Glomerular visceral epithelial cell (primary cell): ENCODE data around the gene SNX13.

Experiments used
- DNase-seq: peaks from one replicate; pipeline ENCODE4 v3.0.0-alpha.2; 2016; ENCODE audit errors: extremely low spot score

The SNX13 gene

DNA sequence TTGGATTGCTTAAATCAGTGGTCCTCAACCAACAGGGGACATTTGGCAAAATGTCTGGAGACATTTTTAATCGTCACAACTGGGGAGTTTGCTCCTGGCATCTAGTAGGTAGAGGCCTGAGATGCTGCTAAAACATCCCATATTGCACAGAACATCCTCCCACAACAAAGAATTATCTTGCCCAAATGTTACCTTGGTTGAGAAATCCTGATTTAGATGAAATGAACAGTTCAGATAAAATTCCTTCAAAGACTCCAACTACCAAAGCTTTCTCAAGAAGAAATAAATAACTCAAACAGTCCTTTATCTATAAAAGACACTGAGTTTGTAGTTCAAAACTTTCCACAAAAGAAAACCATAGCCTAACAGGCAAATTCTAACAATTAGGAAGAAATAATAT, 160.9 kb downstream of the SNX13 start:
- no peak for DNase-seq

DNA sequence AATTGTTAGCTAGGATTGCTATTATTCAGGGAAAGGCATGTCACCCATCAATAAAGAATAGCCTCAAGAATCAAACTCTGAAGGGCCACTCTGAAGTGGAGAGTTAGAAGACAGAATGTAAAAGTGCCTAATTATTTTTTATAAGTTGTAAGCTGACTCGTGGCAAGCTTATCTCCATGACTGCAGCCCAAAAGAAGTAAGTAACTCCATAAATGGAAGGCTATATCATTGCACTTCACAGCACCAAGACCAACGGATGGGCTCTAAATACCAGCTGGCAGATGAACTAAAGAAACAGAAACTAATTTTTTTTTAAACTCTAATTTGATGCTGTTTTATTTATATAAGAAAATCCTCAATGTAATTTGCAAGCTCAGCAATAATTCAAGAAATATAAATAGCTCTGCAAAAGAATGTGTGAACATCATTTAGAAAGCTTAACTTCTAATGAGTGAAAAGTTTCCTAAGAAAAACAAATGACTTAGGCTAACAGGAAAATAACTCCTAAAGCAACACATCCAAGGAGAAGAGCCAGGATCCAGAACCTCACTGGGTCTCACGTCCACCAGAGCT, 165.5 kb downstream of the SNX13 start:
- no peak for DNase-seq

DNA sequence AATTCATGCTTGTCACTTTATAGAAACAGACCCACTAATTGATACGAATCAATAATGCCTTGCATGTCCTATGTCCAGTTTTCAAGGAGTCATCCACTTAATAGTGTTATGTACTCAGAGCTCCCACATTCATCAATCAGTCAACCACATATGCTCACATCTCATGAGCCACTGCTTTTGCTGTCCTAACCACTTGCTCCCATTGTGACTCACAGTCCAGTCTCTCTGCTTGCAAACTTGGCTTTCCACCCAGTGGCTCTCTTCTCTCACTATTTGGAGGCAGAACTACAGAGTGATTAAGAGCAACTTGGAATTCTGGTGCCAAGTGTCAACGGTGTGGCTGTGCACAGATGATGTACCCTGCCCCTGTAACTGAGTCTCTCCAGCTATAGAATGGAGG, 166.0 kb downstream of the SNX13 start:
- DNase-seq = peak; percentile 85

DNA sequence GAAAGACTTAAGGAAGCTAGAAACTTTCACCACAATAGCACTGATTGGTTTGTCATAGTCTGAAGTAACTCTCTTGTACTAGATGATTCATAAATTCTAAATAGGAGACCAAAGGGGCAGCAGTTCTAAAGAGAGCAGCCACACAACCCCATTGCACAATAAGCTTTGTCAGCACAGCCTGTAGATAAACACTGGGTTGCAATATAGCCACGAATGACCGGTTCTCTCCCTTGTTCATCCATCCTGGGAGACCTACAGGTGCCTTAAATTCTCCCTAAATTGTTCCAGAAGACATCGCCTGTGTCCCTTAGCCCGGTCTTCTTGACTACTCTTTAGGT, 167.0 kb downstream of the SNX13 start:
- peak; percentile 67 for DNase-seq

DNA sequence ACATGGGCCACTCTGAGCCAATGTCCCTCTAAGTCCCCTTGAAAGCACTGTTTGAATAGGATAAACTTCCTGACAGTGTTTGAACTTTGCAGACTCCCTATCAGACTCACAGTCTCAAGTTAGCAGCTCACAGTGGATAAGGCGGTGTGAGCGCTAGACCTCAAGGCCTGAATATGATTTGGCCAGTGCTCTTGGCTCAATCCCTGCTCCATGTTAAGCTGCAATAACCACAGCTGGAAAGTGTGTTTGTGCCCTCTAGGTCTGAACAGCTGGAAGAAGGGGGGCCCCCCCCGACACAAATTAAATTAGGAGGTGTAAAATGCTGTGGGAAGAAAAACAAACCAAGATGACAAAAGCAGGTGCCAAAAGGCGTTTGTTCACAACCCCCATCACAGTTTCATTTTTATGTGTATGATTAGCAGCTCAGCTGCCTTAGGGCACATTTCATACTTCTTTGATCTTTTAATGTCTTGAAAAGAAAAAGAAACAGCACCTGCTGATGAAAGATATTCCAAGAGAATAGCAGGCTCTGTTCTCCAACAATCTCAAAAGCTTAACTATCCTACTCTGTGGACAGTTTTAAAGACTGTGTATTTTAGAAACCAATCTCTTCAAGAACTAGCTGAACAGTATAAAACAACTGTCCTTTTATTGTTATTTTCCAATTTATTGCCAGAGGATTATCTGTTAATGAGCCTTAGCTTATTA, 167.6 kb downstream of the SNX13 start:
- no peak for DNase-seq

DNA sequence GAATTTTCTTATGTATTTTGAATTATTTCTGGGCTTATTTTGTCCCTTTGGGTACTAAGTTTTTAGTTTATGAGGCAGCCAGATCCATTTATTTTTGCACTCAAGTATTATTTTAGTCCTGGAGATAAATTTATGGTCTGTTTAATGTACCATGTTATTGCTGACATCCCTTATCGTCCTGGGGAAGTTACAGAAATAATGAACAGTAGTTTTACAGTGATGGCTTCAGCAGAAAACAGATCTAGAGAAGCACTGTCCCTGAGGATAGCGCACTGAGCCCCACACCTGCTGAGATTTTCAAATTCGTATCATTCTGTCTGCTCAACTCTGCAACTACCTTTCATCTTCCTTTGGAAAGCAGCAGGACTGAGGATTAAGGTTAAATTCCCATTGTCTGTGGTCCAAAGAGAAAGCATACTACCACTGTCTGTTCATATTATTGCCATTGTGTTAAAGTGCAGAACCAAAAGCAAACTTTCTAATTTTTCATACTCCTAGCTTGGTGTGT, 168.3 kb downstream of the SNX13 start:
- DNase-seq = no peak

DNA sequence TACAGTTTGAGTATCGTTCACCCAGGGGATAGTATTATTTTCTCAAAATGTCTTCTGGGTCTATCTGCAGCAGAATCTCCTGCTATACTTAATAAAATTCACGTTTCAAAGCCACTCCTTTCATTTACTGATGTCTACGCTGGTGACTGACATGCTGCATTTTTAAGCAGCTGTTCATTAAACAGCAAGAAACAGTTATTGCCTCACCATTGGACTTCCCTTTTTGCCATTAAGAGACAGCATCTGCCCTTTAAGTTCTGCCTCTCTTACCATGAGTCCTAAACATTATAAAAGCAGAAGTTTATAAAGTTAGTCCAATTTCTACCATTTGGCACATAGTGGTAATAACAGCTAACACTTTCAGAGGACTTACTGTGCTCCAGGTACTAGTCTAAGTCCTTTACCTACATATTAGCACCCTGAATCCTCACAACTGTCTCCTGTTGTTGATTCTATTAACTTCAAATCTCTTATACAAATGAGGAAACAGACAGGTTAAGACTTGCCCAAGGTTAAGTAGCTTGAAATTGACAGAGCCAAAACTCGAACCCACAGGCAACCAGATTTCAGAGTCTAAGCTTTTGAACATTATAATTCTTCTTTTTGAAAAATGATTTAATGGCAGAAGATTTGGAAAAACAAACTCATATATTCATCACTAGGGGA, 169.5 kb downstream of the SNX13 start:
- DNase-seq = no peak

DNA sequence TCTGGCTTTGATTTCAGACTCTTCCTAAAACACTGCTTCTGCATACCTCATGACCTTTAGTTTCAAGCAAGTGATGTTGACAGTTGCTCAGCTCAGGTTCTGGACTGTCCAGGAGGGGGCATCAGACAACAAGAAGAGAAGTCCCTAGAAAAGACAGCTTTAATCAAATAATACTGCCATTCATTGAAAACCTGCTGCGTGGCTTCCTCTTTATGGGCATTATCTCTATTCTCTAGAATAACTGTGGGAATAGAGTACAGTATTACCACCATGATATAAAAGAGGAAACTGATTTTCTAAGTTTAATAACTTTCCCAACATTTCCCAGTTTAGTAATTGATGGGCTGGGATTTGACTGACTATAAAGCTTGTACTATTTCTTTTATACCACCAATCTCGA, 170.4 kb downstream of the SNX13 start:
- DNase-seq = peak; percentile 64

DNA sequence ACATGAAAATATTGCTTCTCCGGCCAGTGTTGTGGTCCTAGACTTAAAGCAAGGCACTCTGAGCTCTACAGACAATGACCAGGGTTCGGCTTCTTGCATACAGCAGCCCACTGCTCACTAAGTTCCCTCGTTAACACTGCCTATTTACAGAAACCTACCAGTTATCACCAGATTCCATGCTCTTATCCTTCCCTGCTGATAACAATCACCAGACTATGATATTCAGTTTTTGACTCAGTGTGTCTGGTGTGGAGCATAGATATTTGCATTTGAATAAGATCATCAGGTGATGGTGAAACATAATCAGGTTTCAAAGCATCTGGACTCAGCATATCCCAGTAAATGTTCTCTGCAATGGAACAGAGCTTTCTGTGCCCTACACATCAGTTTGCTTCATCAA, 182.3 kb downstream of the SNX13 start:
- no peak for DNase-seq

DNA sequence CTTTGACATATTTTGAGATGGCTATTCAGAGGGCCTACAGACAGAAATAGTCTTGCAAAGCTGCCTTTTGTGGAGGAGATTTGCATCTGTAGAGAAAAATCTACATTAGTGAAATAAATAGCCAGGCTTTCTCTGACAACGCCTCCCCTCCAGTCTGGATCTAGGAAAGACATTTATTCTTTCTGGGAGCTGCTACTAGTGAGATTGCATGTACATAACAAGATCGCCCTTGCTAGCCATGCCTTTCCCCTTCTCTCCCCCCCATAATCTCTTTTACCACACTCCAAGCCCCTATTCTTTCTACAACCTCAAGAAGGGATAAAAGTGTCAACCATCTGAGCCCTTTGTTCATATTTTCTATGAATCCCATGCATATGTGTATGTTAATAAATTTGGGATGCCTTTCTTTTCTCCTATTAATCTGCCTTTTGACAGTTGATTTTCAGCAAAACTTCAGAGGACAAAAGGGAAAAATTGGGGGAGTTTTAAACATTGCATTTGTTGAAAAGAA, 194.2 kb downstream of the SNX13 start:
- no peak for DNase-seq

DNA sequence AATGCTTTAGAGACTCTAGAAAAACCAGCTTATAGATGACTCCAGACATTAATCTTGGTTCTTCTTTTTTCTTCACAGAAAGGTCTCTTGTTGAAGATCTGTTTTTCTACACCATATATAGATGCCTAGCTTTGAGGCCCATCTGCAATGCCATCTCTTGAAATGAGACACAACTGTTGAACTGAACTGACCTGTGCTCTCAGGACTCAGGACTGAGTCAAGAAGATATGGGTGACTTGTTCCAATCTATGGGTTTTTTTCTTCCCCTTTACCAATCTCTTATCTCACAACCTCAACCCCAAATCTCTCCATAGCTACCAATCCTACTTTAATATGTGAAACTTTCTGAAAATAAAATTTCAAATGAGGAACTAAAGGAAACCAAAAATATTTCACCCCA, 194.7 kb downstream of the SNX13 start:
- no peak for DNase-seq

DNA sequence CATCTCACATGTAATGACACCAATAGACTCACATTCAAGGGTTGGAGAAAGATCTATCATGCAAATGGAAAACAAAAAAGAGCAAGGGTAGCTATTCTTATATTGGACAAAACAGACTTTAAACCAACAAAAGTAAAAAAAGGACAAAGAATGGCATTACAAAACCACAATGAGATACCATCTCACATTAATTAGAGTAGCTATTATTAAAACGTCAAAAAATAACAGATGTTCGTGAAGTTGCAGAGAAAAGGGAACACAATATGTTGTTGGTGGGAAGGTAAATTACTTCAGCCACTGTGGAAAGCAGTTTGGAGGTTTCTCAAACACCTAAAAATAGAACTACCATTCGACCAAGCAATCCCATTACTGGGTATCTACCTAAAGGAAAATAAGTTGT, 197.0 kb downstream of the SNX13 start:
- no peak for DNase-seq

DNA sequence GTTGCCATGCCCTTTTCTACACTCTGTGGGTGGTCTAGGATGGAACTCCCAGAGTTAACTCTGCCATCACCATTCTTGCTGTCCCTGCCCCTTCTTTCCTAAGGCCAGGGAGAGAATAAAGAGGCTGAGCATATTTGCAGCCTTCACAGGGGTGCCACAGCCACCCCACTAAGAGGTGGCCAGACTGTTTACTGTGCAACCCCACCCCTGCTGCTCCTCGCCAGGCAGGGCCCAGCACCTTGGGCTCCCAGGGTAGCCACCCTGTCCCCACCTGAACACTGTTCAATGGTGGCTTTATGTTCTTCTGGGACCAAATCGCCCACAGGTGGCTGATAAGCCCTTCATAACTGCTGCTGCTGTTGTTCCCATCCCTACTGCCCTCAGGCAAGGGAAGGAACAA, 198.9 kb downstream of the SNX13 start:
- DNase-seq = no peak
